Large intestine (tissue), 12 donors: ENCODE results near the gene TNF. TPM values are rescaled to one million over a fixed set of nuclear protein-coding genes. Genes with fewer than 3 reads are reported as not detected.

Experiments
- DNase-seq, 2 donors: peaks; one replicate each; pipeline versions ENCODE4 v3.0.0 to v3.0.0-alpha.2; 2013
- H3K27ac ChIP-seq: one replicate; pipeline ENCODE4 v1.5.1; 2013; ENCODE audit warnings: low read length
- H3K27me3 ChIP-seq: 2 replicates; pipeline ENCODE4 v1.6.1; 2013; ENCODE audit warnings: low read length; ENCODE audit not compliant: control insufficient read depth, insufficient read depth
- H3K36me3 ChIP-seq: 2 replicates; pipeline ENCODE4 v1.6.1; 2013; ENCODE audit warnings: low read length; ENCODE audit not compliant: control insufficient read depth, insufficient read depth
- H3K4me1 ChIP-seq: one replicate; pipeline ENCODE4 v1.6.1; 2013; ENCODE audit warnings: low read length; ENCODE audit not compliant: control insufficient read depth, insufficient read depth
- H3K4me3 ChIP-seq: one replicate; pipeline ENCODE4 v1.5.1; 2013; ENCODE audit warnings: low read length
- H3K9me3 ChIP-seq: one replicate; pipeline ENCODE4 v1.6.1; 2013; ENCODE audit warnings: mild to moderate bottlenecking, low read depth, low read length, moderate library complexity; ENCODE audit not compliant: control insufficient read depth
- WGBS: methylation state at CpG from one replicate; pipeline ENCODE4 v1.1.5; 2013; ENCODE audit warnings: low lambda C conversion rate; ENCODE audit not compliant: insufficient coverage; 5-methylcytosine and 5-hydroxymethylcytosine counted together
- long read RNA-seq, 11 donors: transcript quantifications; one replicate each; lab custom pipeline, GENCODE V29; 2026
- polyA plus RNA-seq: library from polyadenylated mRNA; unstranded; fragments of 120-200 nt; gene quantifications from one replicate; pipeline ENCODE4 v1.2.1, GENCODE V29; 2013

Gene TNF
- 1.5 TPM for polyA plus RNA-seq
- long read RNA-seq, donor 1 = 0 reads
- long read RNA-seq, donor 2 = 0 reads
- long read RNA-seq, donor 3 = 0 reads
- long read RNA-seq, donor 4, partial matches to known transcripts = 0 of 1 reads
- long read RNA-seq, donor 4, other reads (novel, unspliced or antisense) = 0 of 1 reads
- long read RNA-seq, donor 5 = 0 reads
- long read RNA-seq, donor 6 = 0 reads
- long read RNA-seq, donor 7 = 0 reads
- long read RNA-seq, donor 8 = 0 reads
- long read RNA-seq, donor 9 = 0 reads
- long read RNA-seq, donor 10, partial matches to known transcripts = 0 of 1 reads
- long read RNA-seq, donor 10, other reads (novel, unspliced or antisense) = 0 of 1 reads
- long read RNA-seq, donor 11, partial matches to known transcripts = 0 of 1 reads
- long read RNA-seq, donor 11, other reads (novel, unspliced or antisense) = 0 of 1 reads

- Histone ChIP-seq H3K27me3 (peaks cover 20% of the 10 kb centered on the region), H3K4me3 (peak within 1 kb of the TSS; percentile 30), H3K27ac (no peak within 1 kb of the TSS), H3K4me1 (no peaks in the 10 kb centered on the region), H3K36me3 (no peaks in the 10 kb centered on the region), H3K9me3 (no peaks in the 10 kb centered on the region)
- DNase-seq = no peak
- WGBS = no CpG with 5 or more reads among the region's 19 CpGs
Measured at GRCh38 chr6:31575335-31575901, at the start of gene TNF. Gene TNF (plus strand): TSS chr6:31575565. CDS start chr6:31575742, 177 bp downstream.

DNA sequence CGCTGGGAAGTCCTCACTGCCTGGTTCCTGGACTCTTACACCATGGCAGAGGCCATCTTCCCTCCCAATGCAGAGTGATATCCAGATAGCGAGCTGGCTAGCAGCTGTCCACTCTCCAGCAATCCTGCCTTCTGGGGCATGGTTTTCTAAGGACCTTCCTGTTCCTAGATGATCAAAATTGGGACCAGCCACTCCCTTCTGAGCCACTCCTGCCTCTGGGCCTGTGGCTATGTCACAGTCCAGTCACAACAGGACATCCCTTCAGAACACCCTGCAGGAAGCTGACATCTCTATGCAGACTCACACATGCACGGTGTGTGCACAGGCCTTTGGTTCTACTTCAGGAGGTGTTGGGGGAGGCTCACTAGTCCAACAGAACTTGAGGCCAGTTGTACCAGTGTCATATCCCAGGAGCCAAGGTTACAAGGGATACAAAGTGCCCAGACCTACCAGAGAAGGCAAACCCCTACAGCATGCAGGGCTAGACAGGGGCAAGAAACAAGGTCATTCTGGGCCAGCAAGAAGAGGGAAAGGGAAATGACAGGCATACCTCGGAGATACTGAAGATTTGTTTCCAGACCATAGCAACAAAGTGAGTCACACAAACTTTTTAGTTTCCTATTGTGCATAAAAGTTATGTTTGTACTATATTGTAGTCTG is 49.3 kb upstream of the TNF start:
- no peaks in the 10 kb centered on the region for H3K9me3 ChIP-seq
- 80% methylated on average over 1 of the region's 4 CpGs for WGBS
- H3K4me1 ChIP-seq = peaks cover 7% of the 10 kb centered on the region
- no peak overlapping the region for H3K4me3 ChIP-seq
- peaks cover 2% of the 10 kb centered on the region for H3K27me3 ChIP-seq
- H3K36me3 ChIP-seq = peaks cover 17% of the 10 kb centered on the region
- no peak overlapping the region for H3K27ac ChIP-seq
- DNase-seq = no peak

DNA sequence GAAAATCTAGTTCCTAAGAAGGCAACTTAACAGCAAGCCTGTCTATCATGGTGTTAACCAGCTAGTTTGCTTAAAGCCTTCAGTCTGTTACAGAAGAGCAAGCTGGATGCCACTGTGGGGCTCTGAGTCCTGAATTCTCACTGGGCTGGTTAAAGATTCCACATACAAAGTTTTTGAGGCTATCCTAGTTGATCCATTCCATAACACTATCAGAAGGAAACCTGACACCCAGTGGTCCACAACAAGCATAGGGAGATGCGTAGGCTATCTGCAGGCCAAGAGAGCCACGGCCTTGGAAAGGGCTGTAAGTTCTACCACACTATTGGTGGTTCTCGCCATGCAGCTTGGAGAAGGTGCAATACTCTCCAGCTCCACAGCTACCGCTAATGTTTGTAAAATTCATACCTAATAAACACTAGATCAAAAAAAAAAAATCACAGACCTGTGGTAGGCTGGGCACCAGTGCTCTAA is 47.0 kb upstream of the TNF start:
- peaks cover 40% of the 10 kb centered on the region for H3K36me3 ChIP-seq
- no peak for DNase-seq
- H3K4me1 ChIP-seq = peaks cover 7% of the 10 kb centered on the region
- no peak overlapping the region for H3K4me3 ChIP-seq
- H3K27me3 ChIP-seq = no peaks in the 10 kb centered on the region
- H3K9me3 ChIP-seq = no peaks in the 10 kb centered on the region
- no peak overlapping the region for H3K27ac ChIP-seq
- 75% methylated on average over 1 of the region's 4 CpGs for WGBS

GRCh38 chr6:31528821-31529328 is 46.5 kb upstream of the TNF start, which contains the start of gene MCCD1:
Gene MCCD1 (plus strand): TSS chr6:31528962. CDS start chr6:31529015, 53 bp downstream.
- Histone ChIP-seq H3K36me3 (peaks cover 45% of the 10 kb centered on the region), H3K27ac (no peak within 1 kb of the TSS), H3K4me1 (peaks cover 7% of the 10 kb centered on the region), H3K27me3 (no peaks in the 10 kb centered on the region), H3K4me3 (no peak within 1 kb of the TSS), H3K9me3 (no peaks in the 10 kb centered on the region)
- no CpG with 5 or more reads among the region's 7 CpGs for WGBS
- no peak for DNase-seq

DNA sequence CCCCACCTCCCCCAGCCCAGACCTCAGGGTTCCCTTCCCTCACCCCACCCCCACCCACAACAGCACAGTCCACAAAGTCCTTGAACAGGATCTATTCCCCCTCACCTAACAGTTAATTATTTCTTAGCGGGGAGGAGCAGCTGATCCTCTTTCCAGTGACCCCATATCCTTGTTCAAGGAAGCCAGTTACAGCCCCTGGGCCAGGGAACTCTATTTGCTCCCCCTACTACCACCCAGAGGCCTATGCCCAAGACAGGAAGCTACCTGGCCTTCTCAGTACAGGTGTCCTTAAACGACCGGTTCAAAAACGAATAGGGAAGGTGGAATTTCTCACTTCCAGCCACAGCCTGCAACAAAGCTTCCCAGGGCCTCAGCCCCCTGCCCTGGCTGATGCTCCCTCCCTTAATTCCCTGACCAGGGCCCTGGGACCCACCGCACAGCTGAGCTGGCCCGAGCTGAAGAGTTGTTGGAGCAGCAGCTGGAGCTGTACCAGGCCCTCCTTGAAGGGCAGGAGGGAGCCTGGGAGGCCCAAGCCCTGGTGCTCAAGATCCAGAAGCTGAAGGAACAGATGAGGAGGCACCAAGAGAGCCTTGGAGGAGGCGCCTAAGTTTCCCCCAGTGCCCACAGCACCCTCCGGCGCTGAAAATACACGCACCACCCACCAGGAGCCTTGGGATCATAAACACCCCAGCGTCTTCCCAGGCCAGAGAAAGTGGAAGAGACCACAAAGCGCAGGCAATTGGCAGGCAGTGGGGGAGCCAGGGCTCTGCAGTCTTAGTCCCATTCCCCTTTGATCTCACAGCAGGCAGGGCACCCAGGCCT is 45.8 kb upstream of the TNF start:
- Histone ChIP-seq H3K36me3 (peaks cover 52% of the 10 kb centered on the region), H3K4me1 (peaks cover 7% of the 10 kb centered on the region), H3K4me3 (no peak overlapping the region), H3K27ac (no peak overlapping the region), H3K27me3 (no peaks in the 10 kb centered on the region), H3K9me3 (no peaks in the 10 kb centered on the region)
- no CpG with 5 or more reads among the region's 12 CpGs for WGBS
- DNase-seq = peak in 1 of 2 donors; percentile 35

DNA sequence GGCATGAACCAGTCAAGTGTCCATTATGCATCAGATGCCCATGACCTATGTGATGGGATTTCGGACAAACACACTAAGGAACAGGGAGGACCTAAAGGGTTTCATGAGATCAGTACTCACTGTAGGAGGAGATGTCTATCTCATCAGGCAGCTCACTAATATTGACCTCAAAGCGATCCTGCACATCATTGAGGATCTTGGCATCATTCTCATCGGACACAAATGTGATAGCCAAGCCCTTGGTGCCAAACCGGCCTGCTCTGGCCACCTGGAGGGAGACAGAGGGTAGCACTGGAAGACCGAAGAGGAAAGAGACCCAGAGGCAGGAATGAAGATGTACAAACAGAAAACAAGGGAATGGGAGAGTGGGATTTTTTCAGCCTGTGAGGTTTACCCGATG is 44.7 kb upstream of the TNF start:
- 86% methylated on average over 2 of the region's 6 CpGs for WGBS
- Histone ChIP-seq H3K4me3 (no peak overlapping the region), H3K9me3 (no peaks in the 10 kb centered on the region), H3K36me3 (peaks cover 63% of the 10 kb centered on the region), H3K27ac (no peak overlapping the region), H3K27me3 (no peaks in the 10 kb centered on the region), H3K4me1 (peaks cover 7% of the 10 kb centered on the region)
- DNase-seq = no peak

DNA sequence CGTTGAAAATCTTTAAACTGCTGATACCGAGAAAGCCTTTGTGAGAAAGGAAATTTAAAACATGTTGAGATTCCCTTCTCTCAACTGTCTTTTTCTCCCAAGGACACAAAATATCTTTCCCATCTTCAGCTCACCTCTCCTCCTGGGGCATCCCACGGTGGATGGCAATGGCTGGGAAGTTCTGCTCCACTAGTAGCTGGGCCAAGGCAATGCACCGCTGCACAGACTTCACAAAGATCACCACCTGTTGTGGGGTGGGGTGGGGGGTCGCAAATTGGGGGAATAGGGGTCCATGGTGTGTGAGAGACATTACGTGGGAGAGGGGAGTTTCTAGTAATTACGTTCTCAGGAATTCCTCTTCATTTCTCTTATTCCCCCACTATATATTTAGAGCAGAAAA is 44.2 kb upstream of the TNF start:
- no peak for DNase-seq
- no CpG with 5 or more reads among the region's 7 CpGs for WGBS
- Histone ChIP-seq H3K9me3 (no peaks in the 10 kb centered on the region), H3K27ac (no peak overlapping the region), H3K36me3 (peaks cover 68% of the 10 kb centered on the region), H3K27me3 (no peaks in the 10 kb centered on the region), H3K4me1 (peaks cover 7% of the 10 kb centered on the region), H3K4me3 (no peak overlapping the region)

- Histone ChIP-seq H3K27ac (no peak overlapping the region), H3K4me3 (no peak overlapping the region), H3K9me3 (no peaks in the 10 kb centered on the region), H3K27me3 (no peaks in the 10 kb centered on the region), H3K36me3 (peaks cover 76% of the 10 kb centered on the region), H3K4me1 (peaks cover 7% of the 10 kb centered on the region)
- WGBS = 80% methylated on average over 1 of the region's 9 CpGs
- no peak for DNase-seq
Measured at GRCh38 chr6:31531771-31532643, 43.4 kb upstream of the TNF start.

DNA sequence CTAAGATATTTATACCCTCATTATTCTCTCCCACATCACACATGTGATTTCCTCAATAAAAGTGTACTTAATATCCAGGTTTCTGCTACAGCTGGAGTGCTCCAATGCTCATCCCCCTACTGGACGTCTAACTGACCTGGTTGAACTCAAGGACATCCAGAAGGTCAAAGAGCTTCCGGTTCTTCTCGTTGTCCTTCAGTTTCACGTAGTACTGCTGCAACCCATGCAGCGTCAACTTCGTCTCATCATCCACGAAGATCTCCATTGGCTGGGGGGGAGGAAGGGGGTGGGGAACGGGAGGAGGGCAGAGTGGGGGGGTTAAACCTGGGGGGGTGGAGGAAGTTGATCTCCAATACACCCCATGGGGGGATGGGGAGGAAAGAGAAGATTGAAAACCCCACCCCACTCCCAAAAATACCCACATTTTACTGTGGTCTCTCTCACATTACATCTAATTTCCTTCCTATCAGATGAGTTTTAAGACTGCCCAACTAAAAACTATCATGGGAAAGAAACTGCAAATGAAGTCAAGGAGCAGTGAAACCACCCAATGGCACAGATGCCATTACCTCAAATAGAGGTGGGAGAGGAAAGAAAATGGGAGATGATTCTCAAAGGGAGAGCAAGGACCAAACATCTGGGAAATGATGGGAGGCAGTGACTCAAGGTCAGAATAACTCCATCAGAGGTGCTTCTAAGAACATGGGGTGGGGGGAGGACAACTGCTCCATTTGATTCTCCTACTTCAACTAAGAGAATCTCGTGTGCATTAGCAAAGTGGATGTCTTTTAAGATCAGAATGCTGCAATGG is 42.5 kb upstream of the TNF start:
- H3K9me3 ChIP-seq = no peaks in the 10 kb centered on the region
- WGBS = no CpG with 5 or more reads among the region's 9 CpGs
- peaks cover 7% of the 10 kb centered on the region for H3K4me1 ChIP-seq
- peaks cover 81% of the 10 kb centered on the region for H3K36me3 ChIP-seq
- H3K4me3 ChIP-seq = no peak overlapping the region
- no peak for DNase-seq
- H3K27ac ChIP-seq = no peak overlapping the region
- H3K27me3 ChIP-seq = no peaks in the 10 kb centered on the region
